ENCODE results near the gene HNRNPC.

Gene HNRNPC

GRCh38 chr14:21199611-21200560, 69.4 kb downstream of the HNRNPC start:
- Histone ChIP-seq H3K9me3 (ENCODE audit: control insufficient read depth in 5 of 5, low read length in 5 of 5) (peaks cover 0 to 4% (median 0%) of the 10 kb centered on the region in 5 donors), H3K9ac (ENCODE audit: low read length in 5 of 5) (no peak overlapping the region), H3K4me3 (ENCODE audit: low read depth in 1 of 5, low read length in 5 of 5) (no peak overlapping the region), H3K27me3 (ENCODE audit: control insufficient read depth in 5 of 5, insufficient read depth in 4 of 5, low read length in 5 of 5) (no peaks in the 10 kb centered on the region), H3K4me1 (ENCODE audit: control insufficient read depth in 5 of 5, insufficient read depth in 5 of 5, low read length in 5 of 5) (peaks cover 0 to 6% (median 4%) of the 10 kb centered on the region in 5 donors), H3K27ac (ENCODE audit: low read depth, low read length) (peak overlapping the region; percentile 26), H3K36me3 (ENCODE audit: control insufficient read depth in 5 of 5, insufficient read depth in 5 of 5, low read length in 5 of 5) (peaks cover 2 to 9% (median 6%) of the 10 kb centered on the region in 5 donors)

GRCh38 chr14:21197418-21198205, 71.6 kb downstream of the HNRNPC start:
- Histone ChIP-seq H3K27ac (ENCODE audit: low read depth, low read length) (no peak overlapping the region), H3K4me3 (ENCODE audit: low read depth in 1 of 5, low read length in 5 of 5) (no peak overlapping the region), H3K36me3 (ENCODE audit: control insufficient read depth in 5 of 5, insufficient read depth in 5 of 5, low read length in 5 of 5) (peaks cover 0 to 3% (median 0%) of the 10 kb centered on the region in 5 donors), H3K4me1 (ENCODE audit: control insufficient read depth in 5 of 5, insufficient read depth in 5 of 5, low read length in 5 of 5) (peaks cover 0 to 6% (median 4%) of the 10 kb centered on the region in 5 donors), H3K9me3 (ENCODE audit: control insufficient read depth in 5 of 5, low read length in 5 of 5) (peaks cover 0 to 4% (median 0%) of the 10 kb centered on the region in 5 donors), H3K9ac (ENCODE audit: low read length in 5 of 5) (no peak overlapping the region), H3K27me3 (ENCODE audit: control insufficient read depth in 5 of 5, insufficient read depth in 4 of 5, low read length in 5 of 5) (no peaks in the 10 kb centered on the region)

GRCh38 chr14:21194597-21194996, 74.6 kb downstream of the HNRNPC start:
- H3K4me1 ChIP-seq (ENCODE audit: control insufficient read depth in 5 of 5, insufficient read depth in 5 of 5, low read length in 5 of 5) = peaks cover 0 to 11% (median 10%) of the 10 kb centered on the region in 5 donors
- no peak overlapping the region for H3K4me3 ChIP-seq (ENCODE audit: low read depth in 1 of 5, low read length in 5 of 5)
- no peaks in the 10 kb centered on the region for H3K27me3 ChIP-seq (ENCODE audit: control insufficient read depth in 5 of 5, insufficient read depth in 4 of 5, low read length in 5 of 5)
- no peak overlapping the region for H3K27ac ChIP-seq (ENCODE audit: low read depth, low read length)
- H3K36me3 ChIP-seq (ENCODE audit: control insufficient read depth in 5 of 5, insufficient read depth in 5 of 5, low read length in 5 of 5) = no peaks in the 10 kb centered on the region
- no peak overlapping the region for H3K9ac ChIP-seq (ENCODE audit: low read length in 5 of 5)
- peaks cover 0 to 4% (median 0%) of the 10 kb centered on the region in 5 donors for H3K9me3 ChIP-seq (ENCODE audit: control insufficient read depth in 5 of 5, low read length in 5 of 5)

- no peak overlapping the region for H3K9ac ChIP-seq (ENCODE audit: low read length in 5 of 5)
- no peak overlapping the region for H3K4me3 ChIP-seq (ENCODE audit: low read depth in 1 of 5, low read length in 5 of 5)
- H3K27ac ChIP-seq (ENCODE audit: low read depth, low read length) = no peak overlapping the region
- no peaks in the 10 kb centered on the region for H3K27me3 ChIP-seq (ENCODE audit: control insufficient read depth in 5 of 5, insufficient read depth in 4 of 5, low read length in 5 of 5)
- peaks cover 0 to 11% (median 10%) of the 10 kb centered on the region in 5 donors for H3K4me1 ChIP-seq (ENCODE audit: control insufficient read depth in 5 of 5, insufficient read depth in 5 of 5, low read length in 5 of 5)
- no peaks in the 10 kb centered on the region for H3K36me3 ChIP-seq (ENCODE audit: control insufficient read depth in 5 of 5, insufficient read depth in 5 of 5, low read length in 5 of 5)
- peaks cover 0 to 4% (median 0%) of the 10 kb centered on the region in 5 donors for H3K9me3 ChIP-seq (ENCODE audit: control insufficient read depth in 5 of 5, low read length in 5 of 5)
These were observed 76.2 kb downstream of the HNRNPC start for GRCh38 chr14:21192875-21193535.

- Histone ChIP-seq H3K4me1 (ENCODE audit: control insufficient read depth in 5 of 5, insufficient read depth in 5 of 5, low read length in 5 of 5) (peaks cover 0 to 11% (median 10%) of the 10 kb centered on the region in 5 donors), H3K36me3 (ENCODE audit: control insufficient read depth in 5 of 5, insufficient read depth in 5 of 5, low read length in 5 of 5) (no peaks in the 10 kb centered on the region), H3K9ac (ENCODE audit: low read length in 5 of 5) (no peak overlapping the region), H3K27me3 (ENCODE audit: control insufficient read depth in 5 of 5, insufficient read depth in 4 of 5, low read length in 5 of 5) (no peaks in the 10 kb centered on the region), H3K9me3 (ENCODE audit: control insufficient read depth in 5 of 5, low read length in 5 of 5) (peaks cover 0 to 2% (median 0%) of the 10 kb centered on the region in 5 donors), H3K27ac (ENCODE audit: low read depth, low read length) (no peak overlapping the region), H3K4me3 (ENCODE audit: low read depth in 1 of 5, low read length in 5 of 5) (peak overlapping the region; percentile 33 to 82 (median 63))
These were observed 76.8 kb downstream of the HNRNPC start for GRCh38 chr14:21192447-21192822.

- Histone ChIP-seq H3K27ac (ENCODE audit: low read depth, low read length) (no peak overlapping the region), H3K4me1 (ENCODE audit: control insufficient read depth in 5 of 5, insufficient read depth in 5 of 5, low read length in 5 of 5) (peaks cover 0 to 11% (median 10%) of the 10 kb centered on the region in 5 donors), H3K27me3 (ENCODE audit: control insufficient read depth in 5 of 5, insufficient read depth in 4 of 5, low read length in 5 of 5) (no peaks in the 10 kb centered on the region), H3K9me3 (ENCODE audit: control insufficient read depth in 5 of 5, low read length in 5 of 5) (no peaks in the 10 kb centered on the region), H3K36me3 (ENCODE audit: control insufficient read depth in 5 of 5, insufficient read depth in 5 of 5, low read length in 5 of 5) (no peaks in the 10 kb centered on the region), H3K4me3 (ENCODE audit: low read depth in 1 of 5, low read length in 5 of 5) (peak overlapping the region; percentile 50 to 82 (median 63)), H3K9ac (ENCODE audit: low read length in 5 of 5) (peak overlapping the region in 2 of 5 donors; percentile 39 to 59)
These were observed 77.3 kb downstream of the HNRNPC start for GRCh38 chr14:21191809-21192446.

GRCh38 chr14:21191261-21191808, 77.9 kb downstream of the HNRNPC start:
- Histone ChIP-seq H3K4me3 (ENCODE audit: low read depth in 1 of 5, low read length in 5 of 5) (peak overlapping the region in 4 of 5 donors; percentile 50 to 82 (median 66)), H3K9me3 (ENCODE audit: control insufficient read depth in 5 of 5, low read length in 5 of 5) (no peaks in the 10 kb centered on the region), H3K9ac (ENCODE audit: low read length in 5 of 5) (no peak overlapping the region), H3K27me3 (ENCODE audit: control insufficient read depth in 5 of 5, insufficient read depth in 4 of 5, low read length in 5 of 5) (no peaks in the 10 kb centered on the region), H3K4me1 (ENCODE audit: control insufficient read depth in 5 of 5, insufficient read depth in 5 of 5, low read length in 5 of 5) (peaks cover 0 to 11% (median 10%) of the 10 kb centered on the region in 5 donors), H3K36me3 (ENCODE audit: control insufficient read depth in 5 of 5, insufficient read depth in 5 of 5, low read length in 5 of 5) (no peaks in the 10 kb centered on the region), H3K27ac (ENCODE audit: low read depth, low read length) (no peak overlapping the region)

GRCh38 chr14:21185491-21185890, 83.8 kb downstream of the HNRNPC start:
- H3K36me3 ChIP-seq (ENCODE audit: control insufficient read depth in 5 of 5, insufficient read depth in 5 of 5, low read length in 5 of 5) = no peaks in the 10 kb centered on the region
- H3K4me1 ChIP-seq (ENCODE audit: control insufficient read depth in 5 of 5, insufficient read depth in 5 of 5, low read length in 5 of 5) = no peaks in the 10 kb centered on the region
- no peak overlapping the region for H3K4me3 ChIP-seq (ENCODE audit: low read depth in 1 of 5, low read length in 5 of 5)
- no peak overlapping the region for H3K27ac ChIP-seq (ENCODE audit: low read depth, low read length)
- no peaks in the 10 kb centered on the region for H3K27me3 ChIP-seq (ENCODE audit: control insufficient read depth in 5 of 5, insufficient read depth in 4 of 5, low read length in 5 of 5)
- H3K9ac ChIP-seq (ENCODE audit: low read length in 5 of 5) = no peak overlapping the region
- H3K9me3 ChIP-seq (ENCODE audit: control insufficient read depth in 5 of 5, low read length in 5 of 5) = peaks cover 0 to 7% (median 0%) of the 10 kb centered on the region in 5 donors

- Histone ChIP-seq H3K4me3 (ENCODE audit: low read depth in 1 of 5, low read length in 5 of 5) (no peak overlapping the region), H3K9ac (ENCODE audit: low read length in 5 of 5) (no peak overlapping the region), H3K27me3 (ENCODE audit: control insufficient read depth in 5 of 5, insufficient read depth in 4 of 5, low read length in 5 of 5) (no peaks in the 10 kb centered on the region), H3K36me3 (ENCODE audit: control insufficient read depth in 5 of 5, insufficient read depth in 5 of 5, low read length in 5 of 5) (no peaks in the 10 kb centered on the region), H3K4me1 (ENCODE audit: control insufficient read depth in 5 of 5, insufficient read depth in 5 of 5, low read length in 5 of 5) (no peaks in the 10 kb centered on the region), H3K27ac (ENCODE audit: low read depth, low read length) (no peak overlapping the region), H3K9me3 (ENCODE audit: control insufficient read depth in 5 of 5, low read length in 5 of 5) (peaks cover 0 to 7% (median 0%) of the 10 kb centered on the region in 5 donors)
These were observed 85.0 kb downstream of the HNRNPC start for GRCh38 chr14:21184254-21184653.
